Measurements from ENCODE around the gene ADPRHL1. TPM values are rescaled to one million over a fixed set of nuclear protein-coding genes. Genes with fewer than 3 reads are reported as not detected.

The ADPRHL1 gene
- total and polyA plus RNA-seq, 4 donors = 0.28 to 0.67 (median 0.55) TPM

GRCh38 chr13:113364901-113365582 is 88.2 kb downstream of the ADPRHL1 start (continued):
- TF ChIP-seq REST (IDR thresholded peaks at IDR 0.05) (no peak), HNF4G (IDR thresholded peaks at IDR 0.05) (no peak)

- no peaks in the 10 kb centered on the region for H3K27me3 ChIP-seq (ENCODE audit: control insufficient read depth in 4 of 4, insufficient read depth in 4 of 4, low read length in 3 of 4)
- H3K9ac ChIP-seq (ENCODE audit: low read depth in 1 of 2, low read length in 2 of 2) = no peak overlapping the region
- H3K27ac ChIP-seq (ENCODE audit: low read depth in 1 of 2, low read length in 2 of 2) = peak overlapping the region in 1 of 2 donors; percentile 46
- no peak for TF ChIP-seq MAX (IDR thresholded peaks at IDR 0.05)
- TF ChIP-seq EGR1 (IDR thresholded peaks at IDR 0.05; ENCODE audit: low read depth in 2 of 2) = no peak
- no peak for TF ChIP-seq FOXA1 (IDR thresholded peaks at IDR 0.05)
- no peak for TF ChIP-seq JUND (IDR thresholded peaks at IDR 0.05)
- TF ChIP-seq RAD21 (IDR thresholded peaks at IDR 0.05) = no peak
- TF ChIP-seq CTCF (IDR thresholded peaks at IDR 0.05; ENCODE audit: low read depth, low read length, missing input control) = no peak
- no peak for TF ChIP-seq YY1 (IDR thresholded peaks at IDR 0.05)
- TF ChIP-seq TAF1 (conservative IDR thresholded peaks at IDR 0.05) = no peak
- peaks cover 0 to 2% (median under 1%) of the 10 kb centered on the region in 4 donors for H3K36me3 ChIP-seq (ENCODE audit: control insufficient read depth in 4 of 4, insufficient read depth in 3 of 4, low read depth in 1 of 4, low read length in 3 of 4)
- WGBS = 31% methylated on average over 39 of the region's 41 CpGs
- peaks cover 0 to 19% (median 14%) of the 10 kb centered on the region in 4 donors for H3K4me1 ChIP-seq (ENCODE audit: control insufficient read depth in 4 of 4, insufficient read depth in 4 of 4, low read length in 3 of 4)
- DNase-seq (ENCODE audit: low spot score) = no peak
- no peaks in the 10 kb centered on the region for H3K9me3 ChIP-seq (ENCODE audit: control insufficient read depth in 4 of 4, low read length in 3 of 4)
- H3K4me3 ChIP-seq (ENCODE audit: low read depth in 1 of 3, low read length in 3 of 3) = peak overlapping the region in 1 of 3 donors; percentile 2
These were observed 88.9 kb downstream of the ADPRHL1 start for GRCh38 chr13:113364311-113364889.

GRCh38 chr13:113361406-113361805 is 91.9 kb downstream of the ADPRHL1 start:
- Histone ChIP-seq H3K27me3 (ENCODE audit: control insufficient read depth in 4 of 4, insufficient read depth in 4 of 4, low read length in 3 of 4) (no peaks in the 10 kb centered on the region), H3K36me3 (ENCODE audit: control insufficient read depth in 4 of 4, insufficient read depth in 3 of 4, low read depth in 1 of 4, low read length in 3 of 4) (peaks cover 0 to 5% (median 2%) of the 10 kb centered on the region in 4 donors), H3K9ac (ENCODE audit: low read depth in 1 of 2, low read length in 2 of 2) (no peak overlapping the region), H3K4me3 (ENCODE audit: low read depth in 1 of 3, low read length in 3 of 3) (no peak overlapping the region), H3K9me3 (ENCODE audit: control insufficient read depth in 4 of 4, low read length in 3 of 4) (no peaks in the 10 kb centered on the region), H3K27ac (ENCODE audit: low read depth in 1 of 2, low read length in 2 of 2) (no peak overlapping the region), H3K4me1 (ENCODE audit: control insufficient read depth in 4 of 4, insufficient read depth in 4 of 4, low read length in 3 of 4) (peaks cover 0 to 22% (median 19%) of the 10 kb centered on the region in 4 donors)
- DNase-seq (ENCODE audit: low spot score) = no peak
- WGBS = 61% methylated on average over 7 of the region's 7 CpGs
- TF ChIP-seq SP1 (IDR thresholded peaks at IDR 0.05) = no peak
- TF ChIP-seq FOXA1 (IDR thresholded peaks at IDR 0.05) = no peak
- no peak for TF ChIP-seq HNF4A (conservative IDR thresholded peaks at IDR 0.05)
- no peak for TF ChIP-seq HNF4G (IDR thresholded peaks at IDR 0.05)
- no peak for TF ChIP-seq RAD21 (IDR thresholded peaks at IDR 0.05)
- TF ChIP-seq CTCF (IDR thresholded peaks at IDR 0.05; ENCODE audit: low read depth, low read length, missing input control) = no peak
- no peak for TF ChIP-seq MAX (IDR thresholded peaks at IDR 0.05)
- no peak for TF ChIP-seq RXRA (IDR thresholded peaks at IDR 0.05)
- TF ChIP-seq NR2F2 (IDR thresholded peaks at IDR 0.05) = no peak
- no peak for TF ChIP-seq FOXA2 (IDR thresholded peaks at IDR 0.05)
- no peak for TF ChIP-seq REST (IDR thresholded peaks at IDR 0.05)
- no peak for TF ChIP-seq YY1 (IDR thresholded peaks at IDR 0.05)
- TF ChIP-seq JUND (IDR thresholded peaks at IDR 0.05) = no peak
- no peak for TF ChIP-seq TAF1 (conservative IDR thresholded peaks at IDR 0.05)
